HPDE6-E6E7 (cell line): ENCODE results near the gene FLNC.

ENCODE experiments used
- DNase-seq: peaks from one replicate; pipeline ENCODE4 v3.0.0; 2011; ENCODE audit warnings: missing footprints; ENCODE audit errors: extremely low spot score

The FLNC gene, protein sequence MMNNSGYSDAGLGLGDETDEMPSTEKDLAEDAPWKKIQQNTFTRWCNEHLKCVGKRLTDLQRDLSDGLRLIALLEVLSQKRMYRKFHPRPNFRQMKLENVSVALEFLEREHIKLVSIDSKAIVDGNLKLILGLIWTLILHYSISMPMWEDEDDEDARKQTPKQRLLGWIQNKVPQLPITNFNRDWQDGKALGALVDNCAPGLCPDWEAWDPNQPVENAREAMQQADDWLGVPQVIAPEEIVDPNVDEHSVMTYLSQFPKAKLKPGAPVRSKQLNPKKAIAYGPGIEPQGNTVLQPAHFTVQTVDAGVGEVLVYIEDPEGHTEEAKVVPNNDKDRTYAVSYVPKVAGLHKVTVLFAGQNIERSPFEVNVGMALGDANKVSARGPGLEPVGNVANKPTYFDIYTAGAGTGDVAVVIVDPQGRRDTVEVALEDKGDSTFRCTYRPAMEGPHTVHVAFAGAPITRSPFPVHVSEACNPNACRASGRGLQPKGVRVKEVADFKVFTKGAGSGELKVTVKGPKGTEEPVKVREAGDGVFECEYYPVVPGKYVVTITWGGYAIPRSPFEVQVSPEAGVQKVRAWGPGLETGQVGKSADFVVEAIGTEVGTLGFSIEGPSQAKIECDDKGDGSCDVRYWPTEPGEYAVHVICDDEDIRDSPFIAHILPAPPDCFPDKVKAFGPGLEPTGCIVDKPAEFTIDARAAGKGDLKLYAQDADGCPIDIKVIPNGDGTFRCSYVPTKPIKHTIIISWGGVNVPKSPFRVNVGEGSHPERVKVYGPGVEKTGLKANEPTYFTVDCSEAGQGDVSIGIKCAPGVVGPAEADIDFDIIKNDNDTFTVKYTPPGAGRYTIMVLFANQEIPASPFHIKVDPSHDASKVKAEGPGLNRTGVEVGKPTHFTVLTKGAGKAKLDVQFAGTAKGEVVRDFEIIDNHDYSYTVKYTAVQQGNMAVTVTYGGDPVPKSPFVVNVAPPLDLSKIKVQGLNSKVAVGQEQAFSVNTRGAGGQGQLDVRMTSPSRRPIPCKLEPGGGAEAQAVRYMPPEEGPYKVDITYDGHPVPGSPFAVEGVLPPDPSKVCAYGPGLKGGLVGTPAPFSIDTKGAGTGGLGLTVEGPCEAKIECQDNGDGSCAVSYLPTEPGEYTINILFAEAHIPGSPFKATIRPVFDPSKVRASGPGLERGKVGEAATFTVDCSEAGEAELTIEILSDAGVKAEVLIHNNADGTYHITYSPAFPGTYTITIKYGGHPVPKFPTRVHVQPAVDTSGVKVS (N-terminal part only)

DNA sequence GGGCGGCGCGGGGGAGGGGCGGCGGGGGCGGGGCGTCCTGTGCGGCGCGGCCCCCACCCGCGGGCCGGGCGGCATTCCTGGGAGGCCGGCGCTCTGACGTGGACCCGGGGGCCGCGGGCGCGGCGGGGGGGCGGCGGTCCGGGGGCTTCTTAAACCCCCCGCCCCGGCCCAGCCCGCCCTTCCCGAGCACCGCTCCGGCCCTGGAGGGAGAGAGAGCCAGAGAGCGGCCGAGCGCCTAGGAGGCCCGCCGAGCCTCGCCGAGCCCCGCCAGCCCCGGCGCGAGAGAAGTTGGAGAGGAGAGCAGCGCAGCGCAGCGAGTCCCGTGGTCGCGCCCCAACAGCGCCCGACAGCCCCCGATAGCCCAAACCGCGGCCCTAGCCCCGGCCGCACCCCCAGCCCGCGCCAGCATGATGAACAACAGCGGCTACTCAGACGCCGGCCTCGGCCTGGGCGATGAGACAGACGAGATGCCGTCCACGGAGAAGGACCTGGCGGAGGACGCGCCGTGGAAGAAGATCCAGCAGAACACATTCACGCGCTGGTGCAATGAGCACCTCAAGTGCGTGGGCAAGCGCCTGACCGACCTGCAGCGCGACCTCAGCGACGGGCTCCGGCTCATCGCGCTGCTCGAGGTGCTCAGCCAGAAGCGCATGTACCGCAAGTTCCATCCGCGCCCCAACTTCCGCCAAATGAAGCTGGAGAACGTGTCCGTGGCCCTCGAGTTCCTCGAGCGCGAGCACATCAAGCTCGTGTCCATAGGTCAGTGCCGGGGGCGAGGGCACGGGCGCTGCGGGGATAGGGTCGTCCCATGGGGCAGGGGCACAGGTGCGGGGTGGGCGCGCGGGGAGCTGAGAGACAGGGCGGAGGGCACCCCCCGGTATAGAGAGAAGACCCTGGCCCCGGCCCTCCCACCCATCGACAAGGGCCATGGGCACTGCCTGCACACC lies at the start of gene FLNC:
Gene FLNC, plus strand, starts transcription at position 176 of the 947 bp plus-strand sequence. Its CDS starts 232 bp downstream, at position 408.
- peak; percentile 34 for DNase-seq

DNA sequence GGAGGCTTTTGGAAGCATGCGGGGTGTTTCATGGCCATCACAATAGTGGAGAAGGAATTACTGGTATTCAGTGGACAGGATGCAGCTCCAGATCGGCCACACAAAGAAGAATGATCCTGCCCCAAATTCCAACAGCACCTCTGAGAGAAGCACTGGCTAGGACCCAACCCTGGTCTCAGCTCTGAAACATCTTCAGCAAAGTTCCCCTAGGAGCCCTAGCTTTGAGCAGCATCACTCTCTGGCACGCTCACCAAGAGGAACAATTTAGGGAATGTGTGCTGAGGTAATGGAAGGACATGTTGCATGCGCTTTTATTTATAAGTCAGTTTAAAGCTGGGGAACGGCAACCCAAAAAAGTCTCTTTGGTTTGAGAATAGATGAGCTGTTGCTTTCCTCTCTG lies 49.1 kb upstream of the FLNC start:
- DNase-seq = no peak

DNA sequence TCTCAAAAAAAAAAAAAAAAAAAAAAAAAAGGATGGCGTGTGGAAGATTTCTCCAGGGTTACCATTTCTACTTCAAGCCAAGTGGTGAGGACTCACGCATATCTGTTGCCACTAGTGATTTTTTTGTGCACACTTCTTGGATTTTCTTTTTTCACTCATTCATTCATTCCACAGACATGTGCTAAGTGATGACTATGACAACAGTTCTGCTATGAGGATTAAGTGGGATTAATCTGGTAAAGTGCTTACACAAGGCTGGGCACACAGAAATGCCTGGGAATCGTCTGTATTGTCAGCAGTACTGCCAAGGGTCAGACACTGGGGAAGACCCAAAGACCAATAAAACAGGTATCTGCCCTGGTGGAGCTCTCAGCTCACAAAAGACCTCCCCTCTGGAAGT lies 48.4 kb upstream of the FLNC start:
- DNase-seq = no peak

DNA sequence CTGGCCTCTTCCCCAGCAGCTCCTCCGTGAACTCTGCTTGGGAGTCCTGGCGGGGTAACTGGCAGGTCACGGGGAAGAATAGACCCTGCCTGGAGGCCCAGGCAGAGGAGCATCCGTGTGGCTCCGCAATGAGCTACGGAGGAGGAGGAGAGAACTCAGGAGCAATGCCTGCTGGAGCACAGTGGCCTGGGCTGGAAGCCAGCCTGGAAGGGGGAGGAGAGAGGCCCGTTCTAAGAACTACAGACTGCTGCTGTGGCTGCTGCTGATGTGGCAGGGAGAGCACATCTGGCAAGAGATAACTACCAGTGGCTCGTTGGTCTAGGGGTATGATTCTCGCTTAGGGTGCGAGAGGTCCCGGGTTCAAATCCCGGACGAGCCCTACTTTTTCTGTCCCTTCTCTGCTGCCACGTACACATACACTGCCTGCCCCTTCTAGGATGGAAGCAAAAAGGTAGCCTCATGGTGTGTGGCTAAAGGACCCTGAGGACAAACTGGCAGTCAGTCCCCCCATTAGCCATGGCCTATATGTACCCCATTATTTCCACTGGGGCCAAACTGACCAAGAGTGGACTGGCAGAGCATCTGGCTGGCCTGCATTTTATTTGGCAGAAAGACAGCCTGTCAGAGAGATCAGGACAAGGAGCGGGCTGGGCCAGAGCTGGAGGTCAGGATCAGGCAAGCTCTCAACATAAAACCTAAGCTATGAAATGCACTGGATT lies 46.9 kb upstream of the FLNC start:
- no peak for DNase-seq

DNA sequence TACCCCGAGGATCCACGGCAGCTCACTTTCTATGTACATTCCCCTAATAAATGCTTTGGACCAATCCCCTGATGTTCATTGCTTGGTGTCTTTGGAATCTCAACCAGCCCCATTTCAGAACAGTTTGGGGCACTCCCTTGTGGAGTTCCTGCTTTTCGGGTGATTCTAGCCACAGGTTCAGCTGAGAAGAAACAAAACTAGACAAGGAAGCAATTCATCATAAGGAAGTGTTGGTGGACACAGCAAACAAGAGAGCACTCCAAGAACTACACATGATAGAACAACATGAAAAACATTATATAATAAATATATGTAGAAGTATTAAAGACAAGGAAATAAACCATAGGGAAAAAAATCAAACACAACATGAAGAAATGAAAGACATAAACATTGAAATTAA lies 44.5 kb upstream of the FLNC start:
- DNase-seq = no peak

DNA sequence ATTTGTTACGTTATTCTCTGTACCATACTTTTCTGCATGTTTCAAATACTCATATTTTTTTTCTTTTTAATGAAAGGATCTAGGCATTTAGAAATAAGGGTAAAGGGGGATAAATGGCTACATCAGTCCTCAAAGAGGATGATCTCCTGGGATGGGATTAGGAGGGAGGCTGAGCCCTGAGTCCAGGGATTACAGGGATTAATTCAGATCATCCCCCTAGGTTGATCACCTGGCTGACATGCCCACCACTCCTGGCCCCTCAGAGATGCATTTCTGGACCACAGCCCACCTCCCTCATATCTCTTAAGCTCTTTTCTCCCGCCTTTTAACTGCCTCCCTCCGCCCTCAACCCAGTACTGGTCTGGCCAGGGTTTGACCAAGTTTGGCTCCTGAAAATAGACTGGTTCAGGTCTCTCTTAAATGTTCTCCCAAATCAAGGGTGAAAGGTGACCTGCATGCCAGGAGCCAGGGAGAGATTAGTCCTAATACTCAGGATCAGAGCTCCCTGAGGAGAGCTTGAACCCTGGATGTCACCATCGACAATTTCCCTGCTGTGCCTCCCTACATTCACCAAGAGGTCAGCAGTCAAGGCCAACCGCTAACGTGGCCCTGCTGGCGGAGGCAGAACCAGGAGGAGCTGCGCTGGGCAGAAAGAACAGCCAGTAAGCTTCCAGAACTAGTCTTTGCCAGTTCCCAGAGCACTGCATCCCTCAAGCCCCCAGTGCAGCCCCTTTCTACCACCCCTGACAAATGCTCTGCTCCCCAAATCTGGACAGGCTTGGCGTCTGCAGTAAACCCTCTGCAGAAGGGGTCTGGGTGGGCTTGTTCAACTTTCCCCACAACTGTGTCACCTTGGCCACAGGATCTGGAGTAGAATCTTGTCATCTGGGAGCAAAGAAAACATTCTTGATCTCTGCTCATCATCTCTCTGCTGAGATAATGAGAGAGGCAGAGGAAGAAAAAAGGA lies 41.5 kb upstream of the FLNC start:
- no peak for DNase-seq

DNA sequence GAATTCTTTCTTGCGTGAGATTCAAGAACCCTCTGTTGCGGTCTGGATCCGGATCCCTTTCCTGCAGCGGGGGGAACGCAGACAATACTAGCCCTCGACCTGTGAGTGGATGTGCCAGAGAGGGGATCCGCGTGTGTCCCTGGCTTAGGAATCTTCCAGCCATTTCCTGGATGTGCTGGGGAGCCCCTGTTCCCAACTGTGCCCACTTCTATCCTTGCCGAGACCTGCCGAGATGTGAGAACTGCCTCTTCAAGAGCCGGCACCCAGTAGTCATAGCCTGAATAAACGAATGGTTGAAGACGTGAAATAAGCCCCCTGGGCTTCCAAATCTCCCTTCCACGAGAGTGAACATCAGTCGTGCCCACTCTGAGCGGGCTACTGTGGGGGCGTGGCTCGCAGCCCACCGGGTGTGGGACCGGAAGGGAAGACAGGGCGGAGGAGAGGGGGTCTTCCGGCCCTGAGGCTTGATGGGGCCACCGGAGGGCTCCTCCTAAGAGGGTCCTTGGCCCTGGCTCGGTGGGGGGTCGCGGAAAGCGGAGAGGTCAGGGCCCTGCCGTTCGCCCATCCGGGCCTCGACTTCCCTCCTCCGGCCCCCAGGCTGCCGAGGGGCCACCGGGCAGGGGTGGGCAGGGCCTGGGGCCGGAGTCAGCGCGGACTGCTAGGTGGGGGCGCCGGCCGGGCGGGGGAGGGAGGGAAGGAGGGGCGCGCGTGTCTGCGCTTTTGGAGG lies 39.7 kb upstream of the FLNC start:
- no peak for DNase-seq

DNA sequence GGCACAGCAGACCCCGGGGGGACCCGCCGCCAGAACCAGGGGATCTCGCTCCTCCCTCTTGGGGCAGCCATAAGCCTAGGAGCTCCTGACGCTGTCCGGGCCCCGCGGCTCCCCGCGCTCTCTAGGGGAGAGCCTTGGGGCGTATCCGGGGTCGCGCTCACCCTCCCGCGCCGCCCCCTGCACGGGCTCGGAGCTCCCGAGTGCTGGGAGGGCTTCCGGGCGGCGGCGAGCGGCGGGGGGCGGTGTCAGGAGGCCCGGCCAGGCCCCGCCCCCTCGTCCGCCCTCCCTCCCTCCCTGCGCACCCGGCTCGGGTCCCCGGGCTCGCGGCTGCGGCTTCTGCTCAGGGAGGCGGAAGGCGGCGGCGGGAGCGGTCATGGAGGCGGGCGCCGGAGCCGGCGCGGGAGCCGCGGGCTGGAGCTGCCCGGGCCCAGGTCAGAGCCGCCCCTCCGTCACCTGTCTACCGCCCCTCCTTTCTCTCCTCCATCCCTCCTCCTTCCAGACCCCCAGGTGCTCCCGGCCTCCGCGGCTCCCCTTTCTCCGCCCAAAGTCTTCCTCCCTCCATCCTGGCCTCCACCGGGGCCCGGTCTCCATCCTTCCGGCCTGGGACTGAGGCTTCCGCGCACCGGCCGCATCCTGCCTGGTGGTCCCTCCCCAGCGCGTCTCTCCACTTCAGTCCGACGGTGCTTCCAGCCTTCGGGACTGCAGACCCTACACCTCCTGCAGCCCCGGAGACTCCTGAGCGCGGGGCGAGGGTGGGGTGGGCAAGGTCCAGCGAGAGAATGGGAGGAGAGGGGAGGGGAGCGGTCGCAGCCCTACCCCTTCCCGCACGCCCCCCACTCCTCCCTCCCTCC lies 38.9 kb upstream of the FLNC start, which contains the start of gene CCDC136:
Gene CCDC136, plus strand, starts transcription at position 848 of the 851 bp plus-strand sequence. CDS start 444 bp downstream, outside the sequence.
- peak; percentile 60 for DNase-seq

DNA sequence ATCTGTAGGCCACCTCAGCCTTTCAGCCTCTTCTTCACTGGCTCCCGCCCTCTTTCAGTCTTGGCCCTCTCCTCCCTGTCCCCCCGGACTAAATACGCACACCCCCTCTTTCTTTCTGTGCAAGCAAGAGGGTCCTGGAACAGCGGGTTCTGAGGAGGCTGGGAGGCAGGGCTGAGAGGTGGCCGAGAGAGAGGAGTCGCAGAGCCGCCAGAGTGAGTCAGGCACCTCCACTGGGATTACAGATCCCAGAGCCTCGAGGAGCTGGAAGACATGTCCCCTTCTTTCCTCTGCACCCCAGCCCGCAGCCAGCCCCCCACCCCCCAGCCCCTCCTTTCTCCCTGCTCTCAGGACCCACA lies 38.3 kb upstream of the FLNC start:
- no peak for DNase-seq

DNA sequence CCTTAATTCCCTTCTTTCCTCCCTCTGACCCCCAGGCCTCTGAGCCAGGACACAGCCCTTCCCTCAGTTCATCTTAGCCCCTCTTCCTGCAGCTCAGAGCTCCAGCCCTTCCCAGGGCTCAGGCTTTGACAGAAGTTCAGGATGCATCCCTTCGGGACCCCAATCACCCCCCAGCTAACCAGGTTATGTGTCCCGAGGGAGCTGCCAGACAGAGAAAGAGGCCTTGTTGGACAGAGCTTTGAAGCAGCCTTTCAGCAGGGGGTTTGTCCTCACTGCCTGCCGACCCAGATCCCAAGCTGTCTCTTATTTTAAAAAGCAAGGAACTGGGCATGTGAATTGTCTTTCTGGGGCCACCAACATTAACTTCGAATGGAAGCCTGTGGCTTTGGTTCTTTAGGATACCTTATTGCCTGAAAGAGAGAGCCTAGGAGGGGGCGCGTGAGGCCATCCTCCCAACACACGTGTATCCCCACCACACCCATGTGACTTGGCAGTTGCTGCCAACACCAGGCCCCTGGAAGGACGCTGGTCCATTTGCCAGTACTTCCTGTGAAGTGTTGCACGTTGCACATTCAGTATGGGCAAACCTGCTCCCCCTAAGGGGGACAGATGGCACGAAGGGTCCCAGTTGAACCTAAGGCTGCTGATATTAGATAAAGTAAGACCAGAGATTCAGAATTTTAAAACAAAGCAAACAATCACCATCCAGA lies 37.6 kb upstream of the FLNC start:
- DNase-seq = no peak

DNA sequence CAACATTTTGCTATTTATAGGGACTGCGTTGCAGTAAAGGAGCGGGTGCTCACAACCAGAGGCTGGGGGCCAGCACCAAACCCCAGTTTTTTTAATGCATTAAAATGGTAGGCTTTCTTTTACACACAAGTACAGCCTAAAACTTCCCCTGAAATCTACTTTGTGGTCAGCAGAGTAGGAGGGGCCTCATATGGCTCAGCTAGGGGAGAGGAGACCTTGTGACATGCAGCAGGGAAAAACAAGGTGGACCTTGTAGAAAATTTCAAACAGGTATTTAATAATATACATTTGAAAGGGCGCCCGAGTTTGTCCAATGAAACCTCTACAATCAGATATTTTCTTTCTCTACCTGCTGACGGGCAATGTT lies 37.0 kb upstream of the FLNC start:
- no peak for DNase-seq

DNA sequence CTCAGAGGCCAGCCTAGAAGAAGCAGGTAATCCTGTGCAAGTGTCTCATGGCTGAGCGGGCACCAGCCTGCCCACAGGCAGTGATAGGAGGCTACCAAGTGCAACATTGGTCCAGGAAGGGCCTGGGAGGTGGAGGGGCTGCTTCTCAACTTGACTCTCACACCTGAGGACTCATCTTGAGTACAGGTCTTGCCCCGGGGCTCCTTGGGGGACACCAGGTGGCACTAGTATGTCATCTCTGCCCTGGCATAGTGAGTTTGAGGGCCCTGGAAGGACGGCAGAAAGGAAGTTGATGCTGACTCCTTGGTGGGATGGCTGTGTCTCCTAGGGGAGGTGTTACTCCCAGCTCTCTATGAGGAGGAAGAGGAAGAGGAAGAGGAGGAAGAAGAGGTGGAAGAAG lies 36.2 kb upstream of the FLNC start:
- no peak for DNase-seq

DNA sequence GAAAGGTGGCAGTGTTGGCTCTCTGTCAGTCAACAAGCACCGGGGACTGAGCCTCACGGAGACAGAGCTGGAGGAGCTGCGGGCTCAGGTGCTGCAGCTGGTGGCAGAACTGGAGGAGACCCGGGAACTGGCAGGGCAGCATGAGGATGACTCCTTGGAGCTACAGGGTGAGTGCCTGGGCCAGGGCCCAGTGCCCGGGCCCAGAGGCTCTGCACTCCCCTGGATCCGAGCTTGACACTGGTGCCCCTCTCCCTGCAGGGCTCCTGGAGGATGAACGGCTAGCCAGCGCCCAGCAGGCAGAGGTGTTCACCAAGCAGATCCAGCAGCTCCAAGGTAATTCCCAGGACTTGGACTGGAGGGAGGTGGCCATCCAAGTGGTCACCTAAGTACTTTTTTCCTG lies 35.8 kb upstream of the FLNC start:
- no peak for DNase-seq

DNA sequence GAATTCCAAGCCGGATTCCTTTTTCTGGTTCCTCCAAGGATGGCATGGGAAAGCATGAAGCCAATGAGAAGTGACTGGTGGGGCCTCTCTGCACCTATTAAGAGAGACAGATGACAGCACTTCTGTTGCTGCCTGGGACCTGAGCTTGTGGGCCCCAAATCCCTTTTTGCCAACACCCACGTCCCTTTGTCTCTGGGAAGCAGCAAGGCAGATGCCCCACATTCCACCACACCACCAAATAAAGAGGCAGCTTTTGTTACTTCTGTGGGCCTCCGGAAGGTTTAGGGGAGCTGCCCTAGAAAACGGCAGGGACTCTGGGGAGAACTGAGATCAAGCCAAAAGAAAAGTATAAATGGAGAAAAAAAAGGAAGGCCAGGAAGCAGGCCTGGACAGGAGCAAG lies 35.1 kb upstream of the FLNC start:
- DNase-seq = no peak

DNA sequence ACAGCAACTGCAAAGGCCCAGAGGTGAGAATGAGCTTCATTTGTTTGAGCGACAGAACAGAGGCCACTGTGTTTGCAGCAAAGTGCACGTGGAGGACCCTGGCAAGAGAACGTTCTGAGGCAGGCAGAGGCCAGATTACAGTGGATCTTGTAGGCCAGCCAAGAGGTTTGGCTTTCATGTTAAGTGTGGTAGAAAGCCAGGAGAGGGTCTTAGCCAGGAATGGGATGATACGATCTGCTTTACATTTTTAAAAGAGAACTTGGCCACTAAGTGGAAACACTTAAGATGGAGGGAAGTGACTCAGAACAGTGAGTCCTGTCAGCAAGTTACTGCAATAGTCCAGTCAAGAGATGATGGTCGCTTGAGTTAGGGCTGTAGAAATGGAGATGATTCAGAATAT lies 33.9 kb upstream of the FLNC start:
- DNase-seq = no peak

DNA sequence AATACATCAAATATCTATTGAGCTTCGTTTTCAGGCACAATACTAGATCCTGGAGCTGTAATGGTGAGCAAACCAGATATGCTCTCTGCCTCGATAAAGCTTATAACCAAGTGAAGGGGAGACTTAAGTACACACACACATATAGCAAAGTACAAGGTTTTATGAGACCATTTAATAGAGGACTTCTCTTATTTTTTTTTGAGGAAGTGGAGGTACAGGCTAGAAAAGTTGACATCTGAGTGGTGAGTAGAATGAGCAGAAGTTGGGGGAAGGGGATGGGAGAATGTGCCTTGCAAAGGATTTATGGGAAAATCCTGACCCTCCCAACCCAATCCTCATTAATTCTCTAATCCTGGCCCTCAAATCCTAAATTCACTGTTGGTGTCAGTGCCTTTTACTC lies 30.8 kb upstream of the FLNC start:
- no peak for DNase-seq

DNA sequence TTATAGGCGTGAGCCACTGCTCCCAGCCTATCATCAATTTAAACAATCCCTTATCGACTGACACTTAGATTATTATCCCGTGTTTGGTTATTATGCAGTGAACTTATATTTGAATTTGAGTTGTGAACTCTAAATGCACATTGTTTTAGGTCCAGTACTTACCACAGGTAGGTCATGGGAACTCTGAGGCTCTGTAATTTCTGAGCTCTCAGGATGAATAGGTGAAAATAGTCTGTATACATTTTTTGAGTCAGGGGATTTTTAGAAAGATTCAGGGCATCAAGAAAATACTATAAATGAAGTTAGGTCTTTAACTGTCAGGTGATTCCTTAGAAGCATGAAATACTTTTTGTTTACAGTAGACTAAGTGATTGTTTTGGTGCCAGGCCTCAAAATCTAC lies 29.6 kb upstream of the FLNC start:
- no peak for DNase-seq
